ENCODE data around the gene TTLL11. TPM values are rescaled to one million over a fixed set of nuclear protein-coding genes. Genes with fewer than 3 reads are reported as not detected.
A peak's percentile ranks its signal among the peaks of the same experiment; 100 is the strongest.

The TTLL11 gene
- total RNA-seq, 4 donors from 2014 or later: 3.0 to 9.9 (median 7.4) TPM

- H3K4me3 ChIP-seq: peak overlapping the region in 2 of 4 donors; percentile 8 to 32
- H3K4me1 ChIP-seq: peaks cover 0 to 13% (median 4%) of the 10 kb centered on the region in 4 donors
- no peak for TF ChIP-seq POLR2A (IDR thresholded peaks at IDR 0.05)
- TF ChIP-seq CTCF (IDR thresholded peaks at IDR 0.05): no peak
- no peaks in the 10 kb centered on the region for H3K9me3 ChIP-seq
- no peaks in the 10 kb centered on the region for H3K36me3 ChIP-seq
- DNase-seq: no peak
- no peak overlapping the region for H3K27ac ChIP-seq
- peaks cover 0 to 7% of the 10 kb centered on the region in 2 donors for H3K27me3 ChIP-seq
Observed at GRCh38 chr9:122126331-122127261, 33.5 kb upstream of the TTLL11 start.

- Histone ChIP-seq H3K36me3 (no peaks in the 10 kb centered on the region), H3K27ac (no peak overlapping the region), H3K4me1 (peaks cover 0 to 13% (median 4%) of the 10 kb centered on the region in 4 donors), H3K9me3 (no peaks in the 10 kb centered on the region), H3K27me3 (peaks cover 0 to 7% of the 10 kb centered on the region in 2 donors), H3K4me3 (peak overlapping the region in 1 of 4 donors; percentile 32)
- no peak for TF ChIP-seq CTCF (IDR thresholded peaks at IDR 0.05)
- no peak for TF ChIP-seq POLR2A (IDR thresholded peaks at IDR 0.05)
- no peak for DNase-seq
Observed at GRCh38 chr9:122125509-122126330, 32.6 kb upstream of the TTLL11 start.

- Histone ChIP-seq H3K27ac (no peak overlapping the region), H3K36me3 (no peaks in the 10 kb centered on the region), H3K4me1 (peaks cover 0 to 13% (median 4%) of the 10 kb centered on the region in 4 donors), H3K4me3 (no peak overlapping the region), H3K9me3 (no peaks in the 10 kb centered on the region), H3K27me3 (peaks cover 0 to 7% of the 10 kb centered on the region in 2 donors)
- TF ChIP-seq CTCF (IDR thresholded peaks at IDR 0.05) (peak; percentile 75 to 98 (median 94)), POLR2A (IDR thresholded peaks at IDR 0.05) (no peak)
- DNase-seq: peak; percentile 68 to 88 (median 87)
Observed at GRCh38 chr9:122125158-122125508, 32.0 kb upstream of the TTLL11 start.

GRCh38 chr9:122124528-122124927 is 31.4 kb upstream of the TTLL11 start:
- no peak overlapping the region for H3K27ac ChIP-seq
- DNase-seq: no peak
- TF ChIP-seq CTCF (IDR thresholded peaks at IDR 0.05): no peak
- no peak for TF ChIP-seq POLR2A (IDR thresholded peaks at IDR 0.05)
- H3K4me3 ChIP-seq: no peak overlapping the region
- H3K4me1 ChIP-seq: peaks cover 0 to 13% (median 4%) of the 10 kb centered on the region in 4 donors
- no peaks in the 10 kb centered on the region for H3K36me3 ChIP-seq
- no peaks in the 10 kb centered on the region for H3K9me3 ChIP-seq
- H3K27me3 ChIP-seq: peaks cover 0 to 7% of the 10 kb centered on the region in 2 donors

DNA sequence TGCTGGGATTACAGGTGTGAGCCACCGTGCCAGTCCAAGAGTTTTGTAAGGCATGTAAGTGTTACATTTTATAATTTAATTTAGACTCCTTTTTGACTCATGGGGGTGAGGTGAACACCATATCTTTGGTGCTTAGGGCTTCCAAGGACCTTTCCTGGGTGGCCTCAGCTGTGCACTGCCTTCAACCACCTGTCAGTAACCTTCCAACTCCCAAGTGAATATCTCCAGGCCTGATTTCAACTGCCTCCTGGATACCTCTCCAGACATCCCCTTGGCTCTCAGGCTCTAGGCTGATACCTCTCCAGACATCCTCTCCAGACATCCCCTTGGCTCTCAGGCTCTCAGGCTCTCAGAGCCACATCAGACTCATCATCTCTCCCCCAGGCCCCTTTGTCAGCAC is 30.9 kb upstream of the TTLL11 start:
- H3K4me3 ChIP-seq: no peak overlapping the region
- no peak for TF ChIP-seq CTCF (IDR thresholded peaks at IDR 0.05)
- TF ChIP-seq POLR2A (IDR thresholded peaks at IDR 0.05): no peak
- peaks cover 0 to 7% of the 10 kb centered on the region in 2 donors for H3K27me3 ChIP-seq
- H3K36me3 ChIP-seq: no peaks in the 10 kb centered on the region
- DNase-seq: no peak
- no peak overlapping the region for H3K27ac ChIP-seq
- peaks cover 0 to 13% (median 4%) of the 10 kb centered on the region in 4 donors for H3K4me1 ChIP-seq
- no peaks in the 10 kb centered on the region for H3K9me3 ChIP-seq

All from Peyer's patch (tissue), 4 donors.